ENCODE results near the gene CH25H.

The CH25H gene

DNA sequence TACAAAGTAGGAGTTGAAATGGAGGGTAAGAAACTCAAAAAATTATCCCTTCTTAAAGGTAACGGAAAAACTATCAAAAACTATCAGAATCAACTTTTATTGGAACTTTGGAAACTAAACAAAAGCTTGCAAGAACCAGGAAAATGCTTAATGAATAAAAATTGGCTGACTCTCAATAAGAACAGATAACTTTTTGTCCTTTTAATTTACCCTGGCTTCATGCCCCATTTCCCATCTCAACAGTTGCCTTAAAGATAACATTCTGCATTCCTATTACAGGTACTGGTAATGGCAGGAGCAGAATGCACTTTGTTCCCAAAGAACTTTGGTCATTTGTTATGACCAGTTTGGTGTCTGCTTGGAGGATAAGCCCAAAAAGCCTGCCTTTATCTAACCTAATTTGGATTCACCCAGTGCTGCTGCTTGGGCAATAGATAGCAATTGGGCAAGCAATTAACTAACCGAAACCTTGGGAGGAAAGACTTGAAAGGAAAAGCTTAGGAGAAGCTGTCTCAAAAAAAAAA lies 17.8 kb downstream of the CH25H start:
- TF ChIP-seq SIN3A (IDR thresholded peaks at IDR 0.05; ENCODE audit: borderline replicate concordance, insufficient read depth, low read length): no peak
- no peak for TF ChIP-seq TAF1 (IDR thresholded peaks at IDR 0.05; ENCODE audit: borderline replicate concordance, insufficient read depth, low read length)
- TF ChIP-seq FOXP2 (optimal IDR thresholded peaks at IDR 0.05; ENCODE audit: borderline replicate concordance, extremely low read depth, extremely low read length, insufficient read depth): no peak
- TF ChIP-seq, protein P1, sequence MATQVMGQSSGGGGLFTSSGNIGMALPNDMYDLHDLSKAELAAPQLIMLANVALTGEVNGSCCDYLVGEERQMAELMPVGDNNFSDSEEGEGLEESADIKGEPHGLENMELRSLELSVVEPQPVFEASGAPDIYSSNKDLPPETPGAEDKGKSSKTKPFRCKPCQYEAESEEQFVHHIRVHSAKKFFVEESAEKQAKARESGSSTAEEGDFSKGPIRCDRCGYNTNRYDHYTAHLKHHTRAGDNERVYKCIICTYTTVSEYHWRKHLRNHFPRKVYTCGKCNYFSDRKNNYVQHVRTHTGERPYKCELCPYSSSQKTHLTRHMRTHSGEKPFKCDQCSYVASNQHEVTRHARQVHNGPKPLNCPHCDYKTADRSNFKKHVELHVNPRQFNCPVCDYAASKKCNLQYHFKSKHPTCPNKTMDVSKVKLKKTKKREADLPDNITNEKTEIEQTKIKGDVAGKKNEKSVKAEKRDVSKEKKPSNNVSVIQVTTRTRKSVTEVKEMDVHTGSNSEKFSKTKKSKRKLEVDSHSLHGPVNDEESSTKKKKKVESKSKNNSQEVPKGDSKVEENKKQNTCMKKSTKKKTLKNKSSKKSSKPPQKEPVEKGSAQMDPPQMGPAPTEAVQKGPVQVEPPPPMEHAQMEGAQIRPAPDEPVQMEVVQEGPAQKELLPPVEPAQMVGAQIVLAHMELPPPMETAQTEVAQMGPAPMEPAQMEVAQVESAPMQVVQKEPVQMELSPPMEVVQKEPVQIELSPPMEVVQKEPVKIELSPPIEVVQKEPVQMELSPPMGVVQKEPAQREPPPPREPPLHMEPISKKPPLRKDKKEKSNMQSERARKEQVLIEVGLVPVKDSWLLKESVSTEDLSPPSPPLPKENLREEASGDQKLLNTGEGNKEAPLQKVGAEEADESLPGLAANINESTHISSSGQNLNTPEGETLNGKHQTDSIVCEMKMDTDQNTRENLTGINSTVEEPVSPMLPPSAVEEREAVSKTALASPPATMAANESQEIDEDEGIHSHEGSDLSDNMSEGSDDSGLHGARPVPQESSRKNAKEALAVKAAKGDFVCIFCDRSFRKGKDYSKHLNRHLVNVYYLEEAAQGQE (IDR thresholded peaks at IDR 0.05; ENCODE audit: insufficient read depth in 1 of 2, low read depth in 2 of 2, low read length in 2 of 2): no peak
- no peak for TF ChIP-seq POLR2AphosphoS5 (IDR thresholded peaks at IDR 0.05; ENCODE audit: low read depth, low read length)

DNA sequence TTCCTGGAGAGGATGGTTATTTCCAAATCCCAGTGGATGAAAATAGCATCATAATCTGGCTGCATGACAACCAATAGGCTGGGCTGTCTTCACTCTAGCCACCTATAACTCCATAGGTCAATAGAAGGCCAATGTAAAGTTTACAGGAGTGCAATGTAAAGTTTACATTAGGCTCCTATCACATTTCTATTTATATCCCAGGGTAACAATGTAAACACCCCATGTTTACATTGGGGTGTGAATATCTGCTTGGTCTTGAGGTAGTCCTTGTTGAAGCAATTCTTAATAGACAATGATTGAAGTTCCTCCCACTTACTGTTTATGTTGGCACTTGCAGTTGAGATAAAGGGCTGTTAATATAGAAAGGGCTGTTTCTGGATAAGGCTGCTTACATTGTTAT lies 21.5 kb downstream of the CH25H start:
- TF ChIP-seq SIN3A (IDR thresholded peaks at IDR 0.05; ENCODE audit: borderline replicate concordance, insufficient read depth, low read length) (no peak), TAF1 (IDR thresholded peaks at IDR 0.05; ENCODE audit: borderline replicate concordance, insufficient read depth, low read length) (no peak), FOXP2 (optimal IDR thresholded peaks at IDR 0.05; ENCODE audit: borderline replicate concordance, extremely low read depth, extremely low read length, insufficient read depth) (no peak), POLR2AphosphoS5 (IDR thresholded peaks at IDR 0.05; ENCODE audit: low read depth, low read length) (no peak)
- TF ChIP-seq, protein P1 (IDR thresholded peaks at IDR 0.05; ENCODE audit: insufficient read depth in 1 of 2, low read depth in 2 of 2, low read length in 2 of 2): no peak

GRCh38 chr10:89184638-89185037 lies 22.5 kb downstream of the CH25H start:
- TF ChIP-seq SIN3A (IDR thresholded peaks at IDR 0.05; ENCODE audit: borderline replicate concordance, insufficient read depth, low read length): no peak
- TF ChIP-seq TAF1 (IDR thresholded peaks at IDR 0.05; ENCODE audit: borderline replicate concordance, insufficient read depth, low read length): no peak
- no peak for TF ChIP-seq POLR2AphosphoS5 (IDR thresholded peaks at IDR 0.05; ENCODE audit: low read depth, low read length)
- no peak for TF ChIP-seq FOXP2 (optimal IDR thresholded peaks at IDR 0.05; ENCODE audit: borderline replicate concordance, extremely low read depth, extremely low read length, insufficient read depth)
- TF ChIP-seq, protein P1 (IDR thresholded peaks at IDR 0.05; ENCODE audit: insufficient read depth in 1 of 2, low read depth in 2 of 2, low read length in 2 of 2): no peak

- TF ChIP-seq, protein P1 (IDR thresholded peaks at IDR 0.05; ENCODE audit: insufficient read depth in 1 of 2, low read depth in 2 of 2, low read length in 2 of 2): no peak
- no peak for TF ChIP-seq SIN3A (IDR thresholded peaks at IDR 0.05; ENCODE audit: borderline replicate concordance, insufficient read depth, low read length)
- TF ChIP-seq FOXP2 (optimal IDR thresholded peaks at IDR 0.05; ENCODE audit: borderline replicate concordance, extremely low read depth, extremely low read length, insufficient read depth): no peak
- TF ChIP-seq TAF1 (IDR thresholded peaks at IDR 0.05; ENCODE audit: borderline replicate concordance, insufficient read depth, low read length): no peak
- TF ChIP-seq POLR2AphosphoS5 (IDR thresholded peaks at IDR 0.05; ENCODE audit: low read depth, low read length): no peak
These were observed 23.5 kb downstream of the CH25H start for GRCh38 chr10:89183571-89183970.

DNA sequence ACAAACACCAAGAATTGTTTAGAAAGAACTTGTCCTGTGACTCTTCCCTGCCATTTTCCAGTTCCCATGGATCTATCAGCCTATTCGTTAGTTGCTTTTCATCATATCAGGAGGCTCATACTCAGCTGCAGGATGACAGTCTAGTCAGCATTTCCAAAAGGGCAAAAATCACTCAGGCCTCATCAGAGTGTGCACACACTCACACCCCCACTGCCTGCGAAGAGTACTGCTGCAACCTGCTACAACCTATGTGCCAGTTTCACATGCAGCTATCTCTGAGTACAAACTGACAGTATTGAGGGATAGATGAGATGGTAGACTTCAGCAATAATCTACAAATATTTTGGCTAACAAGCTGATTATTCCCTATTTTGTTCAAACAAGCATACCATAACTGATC lies 24.2 kb downstream of the CH25H start:
- TF ChIP-seq FOXP2 (optimal IDR thresholded peaks at IDR 0.05; ENCODE audit: borderline replicate concordance, extremely low read depth, extremely low read length, insufficient read depth) (no peak), POLR2AphosphoS5 (IDR thresholded peaks at IDR 0.05; ENCODE audit: low read depth, low read length) (no peak), TAF1 (IDR thresholded peaks at IDR 0.05; ENCODE audit: borderline replicate concordance, insufficient read depth, low read length) (no peak), SIN3A (IDR thresholded peaks at IDR 0.05; ENCODE audit: borderline replicate concordance, insufficient read depth, low read length) (no peak)
- TF ChIP-seq, protein P1 (IDR thresholded peaks at IDR 0.05; ENCODE audit: insufficient read depth in 1 of 2, low read depth in 2 of 2, low read length in 2 of 2): no peak
